Pulmonary artery endothelial cell (primary cell): ENCODE results near the gene TP53I11. TPM values are rescaled to one million over a fixed set of nuclear protein-coding genes. Genes with fewer than 3 reads are reported as not detected.

Experiments used
- DNase-seq: peaks from one replicate; pipeline ENCODE4 v3.0.0-alpha.2; 2011; ENCODE audit warnings: low read depth, low spot score
- total RNA-seq: library from RNA; depleted of rRNA; stranded (reverse); fragments of >200 nt; gene quantifications from 2 replicates; pipeline ENCODE4 v1.2.3, GENCODE V29; 2014

The TP53I11 gene
- total RNA-seq, result 19.9 and 24.1 TPM in 2 replicates

- DNase-seq, result peak; percentile 43
Observed at GRCh38 chr11:44950625-44951476, at the start of gene TP53I11. TP53I11 (minus strand) TSS chr11:44950883; CDS start chr11:44938335, 12,548 bp downstream.

DNA sequence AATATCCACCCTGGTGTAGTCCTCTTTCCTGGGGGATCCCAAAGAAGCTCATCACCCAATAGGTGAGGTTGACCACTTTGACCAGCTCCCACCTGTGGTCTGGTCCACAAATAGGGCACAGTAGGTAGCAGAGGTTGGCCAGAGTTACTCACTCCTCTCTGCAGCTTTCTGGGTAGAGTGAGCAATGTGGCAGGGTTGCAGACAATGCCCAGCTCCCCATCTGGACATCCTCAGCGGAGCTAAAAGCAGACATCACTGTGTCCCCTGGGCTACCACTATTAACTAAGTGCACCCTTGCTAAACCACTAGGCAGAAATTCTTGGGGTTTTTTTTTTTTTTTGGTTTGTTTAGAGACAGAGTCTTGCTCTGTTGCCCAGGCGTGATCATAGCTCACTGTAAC is 48.4 kb upstream of the TP53I11 start:
- DNase-seq, result no peak

GRCh38 chr11:44998051-44998450 is 47.4 kb upstream of the TP53I11 start:
- no peak for DNase-seq

DNA sequence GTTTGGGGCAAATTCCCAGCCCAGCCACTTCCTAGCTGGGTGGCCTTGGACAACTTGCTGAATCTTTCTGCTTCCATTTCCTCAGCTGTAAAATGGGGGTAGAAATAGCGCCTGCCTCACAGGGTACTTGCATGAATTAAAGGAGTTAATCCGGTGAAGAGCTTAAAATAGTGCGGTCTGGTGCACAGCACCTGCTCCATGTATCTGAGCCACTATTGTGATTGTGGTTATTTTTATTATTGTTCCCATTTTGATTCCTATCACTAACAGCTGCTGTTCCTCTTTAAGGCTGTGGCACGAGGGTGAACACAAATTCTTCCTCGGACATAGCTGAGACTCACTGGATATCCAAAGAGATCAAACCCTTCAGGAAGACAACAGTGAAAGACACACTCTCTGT is 46.9 kb upstream of the TP53I11 start:
- no peak for DNase-seq

DNA sequence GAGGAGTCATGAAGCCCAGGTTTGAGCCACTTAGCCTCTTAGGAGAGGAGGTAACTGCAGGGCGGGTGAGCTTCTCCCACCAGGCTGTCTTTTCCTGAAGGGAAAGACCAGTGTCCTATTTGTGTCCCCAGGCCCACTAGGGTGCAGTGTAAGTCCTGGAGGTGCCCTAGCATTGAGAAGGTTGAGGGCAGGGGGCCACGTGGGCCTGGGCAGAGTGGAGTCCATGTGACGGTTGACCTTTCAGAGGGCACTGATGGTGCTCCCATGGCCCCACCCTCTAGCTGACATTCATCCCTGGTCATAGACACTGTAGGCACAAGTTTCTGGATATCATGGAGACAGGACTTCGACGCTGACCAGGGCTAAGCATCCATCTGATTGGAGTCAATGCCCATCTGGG is 44.1 kb upstream of the TP53I11 start:
- DNase-seq, result no peak

DNA sequence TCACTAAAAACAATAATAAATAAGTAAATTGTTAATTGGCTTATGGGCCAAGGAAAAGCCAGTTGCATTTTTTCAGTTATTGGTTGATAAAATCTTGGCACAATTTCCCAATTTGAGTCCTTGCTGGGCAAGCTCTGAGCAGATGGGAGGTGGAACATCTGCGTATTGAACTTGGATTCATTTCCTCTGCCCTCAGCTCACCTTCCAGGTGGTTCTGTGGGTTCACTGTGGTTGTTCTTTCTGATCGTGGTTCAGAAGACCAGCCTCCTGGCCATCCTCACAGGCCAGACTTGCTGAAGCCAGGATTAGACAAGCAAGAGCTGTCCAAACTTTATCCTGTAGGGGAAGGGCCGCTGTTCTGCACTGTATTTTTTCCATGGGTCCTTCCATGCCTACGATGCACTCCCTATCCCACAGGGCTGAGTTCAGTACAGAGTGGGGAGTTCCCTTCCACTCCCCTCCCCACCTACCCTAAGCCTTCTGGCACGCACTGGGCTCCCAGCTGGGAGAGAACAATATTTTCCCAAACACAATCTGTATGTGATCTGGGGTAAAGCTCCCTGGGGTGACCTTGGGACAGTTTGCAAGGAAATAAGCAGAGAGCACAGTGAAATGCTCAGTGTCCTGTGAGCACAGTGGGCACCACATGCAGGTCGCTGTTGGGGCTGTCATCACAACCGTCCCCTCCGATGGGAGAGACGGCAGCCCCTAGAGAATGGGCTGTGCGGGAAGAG is 43.5 kb upstream of the TP53I11 start:
- no peak for DNase-seq

GRCh38 chr11:44992774-44993173 is 42.1 kb upstream of the TP53I11 start:
- no peak for DNase-seq

GRCh38 chr11:44992181-44992582 is 41.5 kb upstream of the TP53I11 start:
- DNase-seq, result no peak

DNA sequence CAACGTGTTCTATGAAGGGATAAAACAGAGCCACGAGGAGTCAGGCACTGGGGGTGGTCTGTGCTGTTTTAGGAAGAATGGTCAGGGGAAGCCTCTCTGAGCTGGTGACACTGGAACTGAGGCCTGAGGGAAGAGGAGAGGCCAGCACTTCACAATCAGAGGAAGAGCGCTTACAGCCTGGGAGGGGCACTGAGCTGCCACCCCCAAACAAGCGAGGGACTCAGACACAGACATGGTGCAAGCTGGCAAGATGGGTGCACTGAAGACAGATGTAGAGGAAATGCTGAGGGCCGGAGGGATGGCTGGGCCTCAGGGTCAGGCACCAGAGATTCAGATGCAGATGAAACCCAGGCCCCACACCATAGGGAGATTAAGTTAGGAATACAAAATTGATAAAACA is 40.0 kb upstream of the TP53I11 start:
- no peak for DNase-seq

DNA sequence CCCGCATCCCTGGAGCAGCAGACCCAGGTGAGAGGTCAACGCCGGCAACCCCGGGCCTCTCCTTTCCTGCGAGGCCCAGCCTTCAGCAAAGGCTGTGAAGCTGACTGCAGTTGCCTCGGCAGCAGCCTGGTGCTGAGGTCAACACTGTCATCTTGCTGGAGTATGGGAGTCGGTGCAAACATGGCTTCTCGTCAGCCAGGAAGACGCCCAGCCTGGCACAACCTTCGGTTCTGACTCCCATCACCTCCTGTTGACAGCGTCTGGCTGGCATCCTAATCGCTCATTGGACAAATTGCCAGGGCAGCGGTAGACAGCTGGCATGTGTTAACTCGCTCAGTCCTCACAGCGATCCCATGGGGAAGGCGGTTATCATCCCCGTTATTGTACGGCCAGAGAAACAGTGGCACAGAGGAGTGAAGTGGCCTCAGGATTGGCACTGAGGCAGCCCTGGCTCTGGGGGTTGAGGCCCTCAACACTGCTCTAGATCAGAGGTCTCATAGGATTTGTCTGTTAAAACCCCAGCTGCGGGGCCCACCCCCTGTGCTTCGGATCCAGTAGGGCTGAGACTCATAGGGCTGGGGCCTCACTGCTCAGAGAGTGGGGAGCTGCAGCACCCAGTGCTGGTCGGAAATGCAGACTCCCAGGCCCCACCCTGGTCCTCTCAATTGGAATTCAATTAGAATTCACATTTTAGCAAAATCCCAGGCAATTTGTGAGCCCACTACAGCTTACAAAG is 39.3 kb upstream of the TP53I11 start:
- no peak for DNase-seq

DNA sequence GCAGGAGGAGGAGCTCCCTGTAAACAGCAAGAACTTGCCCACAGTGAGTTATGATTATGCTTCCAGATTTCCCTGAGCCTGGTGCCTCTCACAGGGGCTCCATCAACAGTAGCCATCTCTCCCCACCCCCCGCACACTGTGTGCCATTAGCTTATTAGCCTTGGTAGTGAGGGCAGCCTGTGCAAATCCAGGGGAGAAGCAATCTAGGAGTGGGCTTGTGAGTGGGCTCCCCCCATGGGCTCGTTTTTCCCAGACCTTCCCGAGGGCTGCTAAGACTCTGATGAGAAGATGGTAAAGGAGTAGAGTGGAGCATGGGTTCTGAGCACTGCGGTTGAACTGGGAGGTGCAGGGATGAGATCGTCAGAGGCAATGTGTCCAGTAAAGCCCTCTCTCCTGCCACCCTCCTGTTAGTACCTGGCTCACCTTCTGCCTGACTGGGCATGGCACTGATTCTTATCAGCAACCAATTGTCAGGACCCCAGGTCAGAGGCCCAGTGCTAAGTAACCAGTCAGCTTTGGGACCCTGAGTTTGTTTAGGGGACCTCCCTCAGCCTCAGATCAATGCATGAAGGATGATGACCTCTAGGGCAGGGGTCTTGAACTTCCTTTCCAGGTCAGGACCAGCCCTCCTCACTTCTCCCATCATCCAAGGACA is 38.4 kb upstream of the TP53I11 start:
- DNase-seq, result no peak

DNA sequence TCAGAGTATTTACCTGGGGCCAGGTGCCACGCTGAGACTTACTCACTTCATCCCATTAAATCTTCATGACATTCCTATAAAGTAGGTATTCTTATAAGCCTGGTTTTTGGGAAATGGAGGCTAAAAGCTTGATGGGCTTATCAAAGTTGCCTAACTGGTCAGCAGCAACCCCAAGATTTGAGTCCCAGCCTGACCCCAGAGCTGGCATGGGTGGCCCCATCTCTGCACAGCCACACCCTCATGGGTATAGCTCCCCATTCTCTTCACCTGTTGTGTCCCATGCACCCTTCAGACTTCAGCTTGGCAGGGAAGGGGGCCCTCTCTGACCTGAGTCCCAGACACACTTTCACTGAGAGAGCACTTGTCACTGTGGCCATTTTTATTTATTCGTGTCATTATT is 37.4 kb upstream of the TP53I11 start:
- DNase-seq, result no peak

- DNase-seq, result no peak
Observed at GRCh38 chr11:44987506-44987905, 36.8 kb upstream of the TP53I11 start.

DNA sequence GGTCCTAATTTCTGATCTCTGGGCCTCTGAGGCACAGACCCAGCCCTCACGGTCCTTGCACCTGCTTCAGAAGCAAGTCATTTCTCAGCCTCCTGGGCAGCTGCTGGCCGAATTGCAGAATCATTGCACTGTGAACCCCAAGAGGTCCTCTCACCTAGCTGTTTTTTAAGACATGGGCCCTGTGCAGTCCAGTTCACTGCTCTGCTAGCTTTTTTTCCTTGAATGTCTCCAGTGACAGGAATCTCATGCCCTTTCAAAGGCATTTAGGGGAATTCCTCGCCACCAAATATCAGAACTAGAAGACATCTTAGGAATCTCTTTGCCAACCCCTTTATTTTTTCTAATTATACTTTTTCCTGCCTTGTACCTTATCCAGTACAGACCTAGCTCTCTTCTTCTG is 35.6 kb upstream of the TP53I11 start:
- DNase-seq, result no peak

DNA sequence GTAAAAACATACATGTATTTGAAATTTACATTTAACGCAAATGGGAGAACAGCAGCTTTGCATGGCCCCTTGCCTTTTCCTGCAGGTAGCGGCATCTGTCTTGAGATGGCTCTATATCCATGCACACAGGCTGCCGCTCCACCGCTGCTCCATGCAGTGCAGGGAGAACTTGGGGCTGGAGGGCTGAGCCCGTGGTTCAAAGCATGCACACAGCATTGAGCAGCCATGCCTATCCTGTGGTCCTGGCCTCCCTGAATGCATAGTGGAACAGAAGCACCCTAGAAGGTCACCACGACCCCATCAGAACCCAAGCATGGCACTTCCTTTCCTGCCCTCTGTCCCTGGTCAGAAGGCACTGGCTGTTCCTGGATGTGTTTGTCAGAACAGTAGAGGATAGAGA is 35.0 kb upstream of the TP53I11 start:
- no peak for DNase-seq

- no peak for DNase-seq
Observed at GRCh38 chr11:44983786-44984185, 33.1 kb upstream of the TP53I11 start.

- no peak for DNase-seq
Observed at GRCh38 chr11:44982496-44983062, 31.9 kb upstream of the TP53I11 start.

- no peak for DNase-seq
Observed at GRCh38 chr11:44980533-44981427, 30.1 kb upstream of the TP53I11 start.

- DNase-seq, result peak; percentile 51
Observed at GRCh38 chr11:44979543-44980399, 29.1 kb upstream of the TP53I11 start.
